RWPE2 (cell line): ENCODE measurements around the gene EYA3.

ENCODE experiments used
- ATAC-seq: fragments of 200-7000 bp; cut with Tn5 transposase; 3 replicates; pipeline ENCODE4 v1.9.1; 2021; ENCODE audit warnings: low read depth
- DNase-seq: peaks from one replicate; pipeline ENCODE4 v3.0.0-alpha.2; 2020; ENCODE audit warnings: low spot score
- H3K27ac ChIP-seq: fragments of 450-650 bp; 2 replicates; pipeline ENCODE4 v1.5.1; 2017; ENCODE audit warnings: mild to moderate bottlenecking; ENCODE audit not compliant: poor library complexity, severe bottlenecking
- H3K27me3 ChIP-seq: fragments of 250-450 bp; sonication (Bioruptor Pico); 2 replicates; pipeline ENCODE4 v1.5.1; 2021; ENCODE audit warnings: mild to moderate bottlenecking, moderate library complexity; ENCODE audit not compliant: insufficient read depth, poor library complexity, severe bottlenecking
- H3K36me3 ChIP-seq: fragments of 250-450 bp; sonication (Bioruptor Pico); 2 replicates; pipeline ENCODE4 v1.5.1; 2020; ENCODE audit warnings: low read depth, mild to moderate bottlenecking, moderate library complexity
- H3K4me1 ChIP-seq: fragments of 250-450 bp; sonication (Bioruptor Pico); 2 replicates; pipeline ENCODE4 v1.5.1; 2021; ENCODE audit warnings: mild to moderate bottlenecking, moderate library complexity; ENCODE audit not compliant: insufficient read depth, poor library complexity, severe bottlenecking
- H3K4me3 ChIP-seq: fragments of 250-450 bp; sonication (Bioruptor Pico); 2 replicates; pipeline ENCODE4 v1.5.1; 2021; ENCODE audit warnings: mild to moderate bottlenecking, moderate library complexity; ENCODE audit not compliant: severe bottlenecking
- H3K9me3 ChIP-seq: fragments of 250-450 bp; sonication (Bioruptor Pico); 2 replicates; pipeline ENCODE4 v1.5.1; 2021; ENCODE audit warnings: mild to moderate bottlenecking, moderate library complexity; ENCODE audit not compliant: severe bottlenecking
- TF ChIP-seq, protein P1 (sequence below): fragments of 450-650 bp; IDR thresholded peaks from one replicate; pipeline ENCODE4 v1.5.1; 2017; ENCODE audit warnings: mild to moderate bottlenecking, moderate library complexity; ENCODE audit not compliant: poor library complexity, severe bottlenecking

Gene EYA3

DNA sequence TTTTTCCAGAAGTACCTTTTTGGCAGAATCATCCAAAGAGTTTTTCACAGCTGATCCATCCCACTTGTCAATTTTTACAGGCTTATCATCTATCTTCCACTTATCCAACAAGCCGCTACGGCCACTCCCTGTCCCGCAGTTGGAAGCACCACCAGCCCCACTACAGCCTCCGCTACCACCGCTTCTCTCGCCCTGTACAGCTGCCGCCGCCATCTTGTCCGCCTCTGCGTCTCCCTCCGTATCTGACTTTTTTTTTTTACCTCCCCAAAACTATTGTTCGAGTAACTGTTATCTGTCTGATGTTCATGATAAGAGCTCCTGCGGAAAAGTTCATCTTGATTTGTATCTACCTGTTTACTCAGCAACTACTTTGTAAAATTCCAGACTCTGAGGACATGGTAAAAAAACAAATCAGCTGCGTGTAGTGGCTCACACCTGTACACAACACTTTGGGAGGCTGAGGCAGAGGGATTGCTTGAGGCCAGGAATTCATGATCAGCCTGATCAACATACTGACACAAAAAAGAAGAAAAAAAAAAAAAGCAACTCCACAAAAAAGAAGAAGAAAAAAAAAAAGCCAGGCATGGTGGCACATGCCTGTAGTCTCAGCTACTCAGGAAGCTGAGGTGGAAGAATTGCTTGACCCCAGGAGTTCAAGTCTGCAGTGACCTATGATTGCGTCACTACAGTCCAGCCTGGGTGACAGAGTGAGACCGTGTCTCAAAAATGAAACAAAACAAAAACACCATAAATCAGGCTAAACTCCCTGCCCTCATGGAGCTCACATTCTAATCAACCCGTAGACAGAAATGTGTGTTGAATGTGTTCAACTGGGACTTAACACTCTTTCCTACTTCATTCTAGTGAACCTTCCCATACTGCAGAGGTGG, 8.0 kb upstream of the EYA3 start:
- ATAC-seq (no peak), DNase-seq (no peak)
- TF ChIP-seq, protein P1, sequence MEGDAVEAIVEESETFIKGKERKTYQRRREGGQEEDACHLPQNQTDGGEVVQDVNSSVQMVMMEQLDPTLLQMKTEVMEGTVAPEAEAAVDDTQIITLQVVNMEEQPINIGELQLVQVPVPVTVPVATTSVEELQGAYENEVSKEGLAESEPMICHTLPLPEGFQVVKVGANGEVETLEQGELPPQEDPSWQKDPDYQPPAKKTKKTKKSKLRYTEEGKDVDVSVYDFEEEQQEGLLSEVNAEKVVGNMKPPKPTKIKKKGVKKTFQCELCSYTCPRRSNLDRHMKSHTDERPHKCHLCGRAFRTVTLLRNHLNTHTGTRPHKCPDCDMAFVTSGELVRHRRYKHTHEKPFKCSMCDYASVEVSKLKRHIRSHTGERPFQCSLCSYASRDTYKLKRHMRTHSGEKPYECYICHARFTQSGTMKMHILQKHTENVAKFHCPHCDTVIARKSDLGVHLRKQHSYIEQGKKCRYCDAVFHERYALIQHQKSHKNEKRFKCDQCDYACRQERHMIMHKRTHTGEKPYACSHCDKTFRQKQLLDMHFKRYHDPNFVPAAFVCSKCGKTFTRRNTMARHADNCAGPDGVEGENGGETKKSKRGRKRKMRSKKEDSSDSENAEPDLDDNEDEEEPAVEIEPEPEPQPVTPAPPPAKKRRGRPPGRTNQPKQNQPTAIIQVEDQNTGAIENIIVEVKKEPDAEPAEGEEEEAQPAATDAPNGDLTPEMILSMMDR, result no peak
- H3K4me3 ChIP-seq, result no peak overlapping the region
- no peaks in the 10 kb centered on the region for H3K27me3 ChIP-seq
- H3K27ac ChIP-seq, result no peak overlapping the region
- H3K9me3 ChIP-seq, result no peaks in the 10 kb centered on the region
- no peaks in the 10 kb centered on the region for H3K36me3 ChIP-seq
- H3K4me1 ChIP-seq, result no peaks in the 10 kb centered on the region

DNA sequence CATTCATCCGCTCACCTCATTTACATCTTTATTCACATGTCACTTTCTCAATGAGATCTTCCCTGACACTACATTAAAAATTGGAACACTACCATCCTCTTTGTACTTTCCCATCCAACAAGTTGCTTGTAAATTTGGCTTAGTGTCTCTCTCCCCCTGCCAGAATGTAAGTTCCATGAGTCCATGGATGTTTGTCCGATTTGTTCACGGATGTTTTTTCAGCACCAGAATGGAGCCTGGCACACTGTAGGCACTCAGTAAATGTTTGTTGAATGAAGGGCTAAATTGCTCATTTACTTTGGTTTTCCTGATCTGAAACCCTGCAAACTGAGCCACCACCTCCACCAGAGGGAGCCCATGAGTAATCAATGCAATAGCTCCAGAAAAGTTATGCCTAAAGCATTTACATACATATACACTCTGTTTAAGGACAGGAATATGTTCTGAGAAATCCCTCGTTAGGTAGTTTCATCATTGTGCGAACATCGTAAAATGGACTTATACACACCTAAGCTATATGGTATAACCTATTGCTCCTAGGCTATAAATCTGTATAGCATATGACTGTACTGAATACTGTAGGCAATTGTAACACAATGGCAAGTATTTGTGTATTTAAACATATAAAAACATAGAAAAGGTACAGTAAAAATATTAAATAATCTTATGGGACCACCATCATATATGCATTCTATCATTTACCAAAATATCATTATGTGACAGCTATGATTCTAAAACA, 2.8 kb upstream of the EYA3 start:
- Histone ChIP-seq H3K27ac (no peak overlapping the region), H3K4me3 (no peak overlapping the region), H3K36me3 (no peaks in the 10 kb centered on the region), H3K4me1 (peaks cover 6% of the 10 kb centered on the region), H3K9me3 (no peaks in the 10 kb centered on the region), H3K27me3 (no peaks in the 10 kb centered on the region)
- TF ChIP-seq, protein P1, result peak; percentile 92
- DNase-seq (no peak), ATAC-seq (0 out of 3 replicates have a peak, but pooled peaks have one; percentile 12)

DNA sequence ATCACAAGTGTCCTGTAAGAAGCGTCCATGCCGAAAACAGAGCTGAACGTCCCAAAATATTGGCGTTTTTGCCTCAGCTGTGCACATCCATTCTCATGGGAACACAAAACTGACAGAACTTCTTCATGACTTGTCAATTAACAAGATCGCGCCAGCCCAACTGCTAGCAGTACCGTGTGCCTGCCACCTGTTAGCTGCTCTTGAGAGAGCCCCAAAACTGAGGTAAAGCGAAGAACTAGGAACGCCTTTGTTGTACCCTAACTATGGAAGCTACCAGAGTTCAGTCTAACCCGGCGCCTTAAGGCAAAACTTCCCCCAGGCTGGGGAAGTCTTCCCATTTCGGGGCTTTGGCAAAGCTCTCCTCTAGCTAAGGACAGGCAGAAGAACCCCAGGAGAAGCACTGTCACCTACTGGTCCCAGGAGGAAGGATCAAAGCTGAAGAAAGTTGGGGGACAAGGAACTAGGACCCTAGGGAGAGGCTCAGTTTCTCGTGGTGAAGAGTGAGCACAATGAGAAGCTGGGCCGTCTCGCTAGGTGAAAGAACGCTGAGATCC, 719 bp downstream of the EYA3 start:
- H3K4me1 ChIP-seq, result peaks cover 6% of the 10 kb centered on the region
- H3K27ac ChIP-seq, result peak overlapping the region; percentile 68
- TF ChIP-seq, protein P1, result peak; percentile 34
- no peak for DNase-seq
- peak; percentile 6 for ATAC-seq
- peak overlapping the region; percentile 69 for H3K4me3 ChIP-seq
- H3K9me3 ChIP-seq, result no peaks in the 10 kb centered on the region
- H3K36me3 ChIP-seq, result no peaks in the 10 kb centered on the region
- H3K27me3 ChIP-seq, result no peaks in the 10 kb centered on the region

DNA sequence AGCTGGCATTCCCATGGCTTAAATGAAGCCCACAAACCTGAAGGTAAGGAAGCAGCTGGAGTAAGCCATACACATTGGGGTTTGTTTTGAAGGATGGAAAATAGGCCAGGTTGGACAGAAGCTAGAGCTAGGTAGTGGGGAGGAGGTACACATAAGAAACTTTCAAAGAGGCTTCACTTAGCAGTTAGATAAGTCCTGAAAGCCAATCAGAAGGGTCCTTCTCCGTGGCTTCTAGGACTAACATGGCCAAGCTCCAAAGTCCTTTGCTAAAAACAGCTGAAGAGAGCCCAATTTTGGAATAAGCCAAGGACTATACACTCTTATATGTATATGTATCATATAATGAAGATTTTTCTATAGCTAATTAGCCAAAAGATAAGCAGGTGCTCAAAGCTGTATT, 1.8 kb downstream of the EYA3 start:
- no peak overlapping the region for H3K4me3 ChIP-seq
- H3K27me3 ChIP-seq, result no peaks in the 10 kb centered on the region
- ATAC-seq (no peak), DNase-seq (no peak)
- peaks cover 6% of the 10 kb centered on the region for H3K4me1 ChIP-seq
- no peaks in the 10 kb centered on the region for H3K9me3 ChIP-seq
- H3K36me3 ChIP-seq, result peaks cover 9% of the 10 kb centered on the region
- no peak overlapping the region for H3K27ac ChIP-seq
- TF ChIP-seq, protein P1, result no peak
